Measurements from ENCODE around the gene AQP7. TPM values are rescaled to one million over a fixed set of nuclear protein-coding genes. Genes with fewer than 3 reads are reported as not detected.

AQP7 gene
- total and polyA plus RNA-seq, 9 of the 15 experiments (the other 6 are each of a cell fraction or from before 2014, with no cell fraction given) = 0.04 to 0.53 (median 0.07) TPM; not detected in 4

- TF ChIP-seq, protein P1, sequence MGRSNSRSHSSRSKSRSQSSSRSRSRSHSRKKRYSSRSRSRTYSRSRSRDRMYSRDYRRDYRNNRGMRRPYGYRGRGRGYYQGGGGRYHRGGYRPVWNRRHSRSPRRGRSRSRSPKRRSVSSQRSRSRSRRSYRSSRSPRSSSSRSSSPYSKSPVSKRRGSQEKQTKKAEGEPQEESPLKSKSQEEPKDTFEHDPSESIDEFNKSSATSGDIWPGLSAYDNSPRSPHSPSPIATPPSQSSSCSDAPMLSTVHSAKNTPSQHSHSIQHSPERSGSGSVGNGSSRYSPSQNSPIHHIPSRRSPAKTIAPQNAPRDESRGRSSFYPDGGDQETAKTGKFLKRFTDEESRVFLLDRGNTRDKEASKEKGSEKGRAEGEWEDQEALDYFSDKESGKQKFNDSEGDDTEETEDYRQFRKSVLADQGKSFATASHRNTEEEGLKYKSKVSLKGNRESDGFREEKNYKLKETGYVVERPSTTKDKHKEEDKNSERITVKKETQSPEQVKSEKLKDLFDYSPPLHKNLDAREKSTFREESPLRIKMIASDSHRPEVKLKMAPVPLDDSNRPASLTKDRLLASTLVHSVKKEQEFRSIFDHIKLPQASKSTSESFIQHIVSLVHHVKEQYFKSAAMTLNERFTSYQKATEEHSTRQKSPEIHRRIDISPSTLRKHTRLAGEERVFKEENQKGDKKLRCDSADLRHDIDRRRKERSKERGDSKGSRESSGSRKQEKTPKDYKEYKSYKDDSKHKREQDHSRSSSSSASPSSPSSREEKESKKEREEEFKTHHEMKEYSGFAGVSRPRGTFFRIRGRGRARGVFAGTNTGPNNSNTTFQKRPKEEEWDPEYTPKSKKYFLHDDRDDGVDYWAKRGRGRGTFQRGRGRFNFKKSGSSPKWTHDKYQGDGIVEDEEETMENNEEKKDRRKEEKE (IDR thresholded peaks at IDR 0.05; ENCODE audit: borderline replicate concordance in 1 of 2, control insufficient read depth in 1 of 2, low read depth in 2 of 2, low read length in 1 of 2) = no peak
- TF ChIP-seq SMARCB1 (IDR thresholded peaks at IDR 0.05; ENCODE audit: insufficient read length, low read depth) (no peak), SMARCA5 (IDR thresholded peaks at IDR 0.05) (peak; percentile 58; the same call in 1 of the 2 replicates), CTCF (IDR thresholded peaks at IDR 0.05 in 2 of 3, conservative IDR thresholded peaks at IDR 0.05 in 1 of 3; ENCODE audit: insufficient read depth in 2 of 3, low read depth in 1 of 3, low read length in 3 of 3) (peak in 2 of 3 experiments; percentile 55 to 98; a peak in 5 of 6 replicates), RBM17 (IDR thresholded peaks at IDR 0.05; ENCODE audit: borderline replicate concordance, low read depth, low read length) (no peak), RFX7 (CRISPR knock-in tag; IDR thresholded peaks at IDR 0.05) (no peak), PHF8 (IDR thresholded peaks at IDR 0.05; ENCODE audit: borderline replicate concordance, low read length) (peak; percentile 22; the same call in 1 of the 2 replicates), TEAD4 (IDR thresholded peaks at IDR 0.05; ENCODE audit: low read length) (no peak), TEAD4 (CRISPR knock-in tag; IDR thresholded peaks at IDR 0.05; ENCODE audit: borderline replicate concordance) (no peak), VEZF1 (CRISPR knock-in tag; IDR thresholded peaks at IDR 0.05) (peak; percentile 70), BCOR (IDR thresholded peaks at IDR 0.05) (peak; percentile 44; the same call in 1 of the 2 replicates), MYNN (IDR thresholded peaks at IDR 0.05) (peak; percentile 55; the same call in 1 of the 2 replicates), MYNN (CRISPR knock-in tag; IDR thresholded peaks at IDR 0.05) (no peak), KLF16 (IDR thresholded peaks at IDR 0.05) (peak; percentile 68), HDAC2 (IDR thresholded peaks at IDR 0.05) (peak; percentile 48), PRMT5 (CRISPR knock-in tag; IDR thresholded peaks at IDR 0.05) (no peak)
- TF ChIP-seq, protein P2, sequence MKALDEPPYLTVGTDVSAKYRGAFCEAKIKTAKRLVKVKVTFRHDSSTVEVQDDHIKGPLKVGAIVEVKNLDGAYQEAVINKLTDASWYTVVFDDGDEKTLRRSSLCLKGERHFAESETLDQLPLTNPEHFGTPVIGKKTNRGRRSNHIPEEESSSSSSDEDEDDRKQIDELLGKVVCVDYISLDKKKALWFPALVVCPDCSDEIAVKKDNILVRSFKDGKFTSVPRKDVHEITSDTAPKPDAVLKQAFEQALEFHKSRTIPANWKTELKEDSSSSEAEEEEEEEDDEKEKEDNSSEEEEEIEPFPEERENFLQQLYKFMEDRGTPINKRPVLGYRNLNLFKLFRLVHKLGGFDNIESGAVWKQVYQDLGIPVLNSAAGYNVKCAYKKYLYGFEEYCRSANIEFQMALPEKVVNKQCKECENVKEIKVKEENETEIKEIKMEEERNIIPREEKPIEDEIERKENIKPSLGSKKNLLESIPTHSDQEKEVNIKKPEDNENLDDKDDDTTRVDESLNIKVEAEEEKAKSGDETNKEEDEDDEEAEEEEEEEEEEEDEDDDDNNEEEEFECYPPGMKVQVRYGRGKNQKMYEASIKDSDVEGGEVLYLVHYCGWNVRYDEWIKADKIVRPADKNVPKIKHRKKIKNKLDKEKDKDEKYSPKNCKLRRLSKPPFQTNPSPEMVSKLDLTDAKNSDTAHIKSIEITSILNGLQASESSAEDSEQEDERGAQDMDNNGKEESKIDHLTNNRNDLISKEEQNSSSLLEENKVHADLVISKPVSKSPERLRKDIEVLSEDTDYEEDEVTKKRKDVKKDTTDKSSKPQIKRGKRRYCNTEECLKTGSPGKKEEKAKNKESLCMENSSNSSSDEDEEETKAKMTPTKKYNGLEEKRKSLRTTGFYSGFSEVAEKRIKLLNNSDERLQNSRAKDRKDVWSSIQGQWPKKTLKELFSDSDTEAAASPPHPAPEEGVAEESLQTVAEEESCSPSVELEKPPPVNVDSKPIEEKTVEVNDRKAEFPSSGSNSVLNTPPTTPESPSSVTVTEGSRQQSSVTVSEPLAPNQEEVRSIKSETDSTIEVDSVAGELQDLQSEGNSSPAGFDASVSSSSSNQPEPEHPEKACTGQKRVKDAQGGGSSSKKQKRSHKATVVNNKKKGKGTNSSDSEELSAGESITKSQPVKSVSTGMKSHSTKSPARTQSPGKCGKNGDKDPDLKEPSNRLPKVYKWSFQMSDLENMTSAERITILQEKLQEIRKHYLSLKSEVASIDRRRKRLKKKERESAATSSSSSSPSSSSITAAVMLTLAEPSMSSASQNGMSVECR (CRISPR knock-in tag; IDR thresholded peaks at IDR 0.05) = peak; percentile 49
These were observed 44.8 kb upstream of the AQP7 start, which contains the start of gene AQP3 (continued) for GRCh38 chr9:33446946-33447798.
